Keratinocyte (primary cell): ENCODE measurements around the gene SDC3.

Source experiments
- EZH2 ChIP-seq: IDR thresholded peaks from one replicate; pipeline ENCODE4 v1.6.1; 2012; ENCODE audit warnings: inconsistent platforms, mild to moderate bottlenecking, low read length, moderate library complexity
- TF ChIP-seq, protein P1 (sequence below), 3 experiments: IDR thresholded peaks in 1 of 3; conservative IDR thresholded peaks in 1 of 3; optimal IDR thresholded peaks in 1 of 3; 2 replicates in 2 of 3; 3 replicates in 1 of 3; pipeline versions ENCODE3 to v1.5.1; 2011; ENCODE audit warnings: low read length in 3 of 3, mild to moderate bottlenecking in 3 of 3, moderate library complexity in 2 of 3, control low read depth in 1 of 3, inconsistent platforms in 1 of 3; ENCODE audit not compliant: insufficient read depth in 2 of 3; ENCODE audit errors: extremely low read depth in 1 of 3

DNA sequence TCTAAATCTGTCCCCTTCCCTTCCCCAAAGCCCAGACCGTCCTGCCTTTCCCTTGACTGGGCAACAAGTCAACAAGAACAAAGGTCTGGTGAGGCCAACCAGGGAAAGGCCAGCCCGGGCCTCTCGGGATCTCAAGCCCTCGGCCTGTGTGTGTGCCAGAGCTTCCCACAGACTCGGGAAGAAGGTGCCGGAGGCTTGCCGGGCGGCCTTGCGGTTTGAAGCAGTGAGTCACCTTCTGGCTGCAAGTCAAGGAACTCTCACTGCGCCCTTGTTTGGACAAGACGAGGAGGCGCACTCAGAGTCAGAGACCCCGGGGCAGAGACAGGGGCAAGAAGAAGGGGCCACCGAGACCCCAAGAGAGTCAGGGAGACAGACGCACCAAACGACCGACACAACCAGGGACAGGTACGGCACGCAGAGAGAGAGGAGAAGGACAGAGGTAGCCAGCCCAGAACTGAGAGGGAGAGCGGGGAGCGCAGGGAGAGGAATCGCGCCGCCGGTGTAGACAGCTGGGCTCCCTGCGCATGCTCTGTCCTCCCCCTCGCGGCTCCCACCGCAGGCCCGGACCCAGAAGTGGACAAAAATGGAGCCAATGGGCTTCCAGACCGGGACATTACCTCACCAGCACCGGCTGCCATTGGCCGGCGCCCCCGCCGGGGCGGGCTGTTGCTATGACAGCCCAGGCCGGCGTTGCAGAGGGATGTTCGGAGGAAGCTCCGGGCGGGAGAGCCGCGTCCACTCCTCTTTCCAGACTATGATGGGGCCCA is 84.4 kb downstream of the SDC3 start:
- TF ChIP-seq, protein P1, sequence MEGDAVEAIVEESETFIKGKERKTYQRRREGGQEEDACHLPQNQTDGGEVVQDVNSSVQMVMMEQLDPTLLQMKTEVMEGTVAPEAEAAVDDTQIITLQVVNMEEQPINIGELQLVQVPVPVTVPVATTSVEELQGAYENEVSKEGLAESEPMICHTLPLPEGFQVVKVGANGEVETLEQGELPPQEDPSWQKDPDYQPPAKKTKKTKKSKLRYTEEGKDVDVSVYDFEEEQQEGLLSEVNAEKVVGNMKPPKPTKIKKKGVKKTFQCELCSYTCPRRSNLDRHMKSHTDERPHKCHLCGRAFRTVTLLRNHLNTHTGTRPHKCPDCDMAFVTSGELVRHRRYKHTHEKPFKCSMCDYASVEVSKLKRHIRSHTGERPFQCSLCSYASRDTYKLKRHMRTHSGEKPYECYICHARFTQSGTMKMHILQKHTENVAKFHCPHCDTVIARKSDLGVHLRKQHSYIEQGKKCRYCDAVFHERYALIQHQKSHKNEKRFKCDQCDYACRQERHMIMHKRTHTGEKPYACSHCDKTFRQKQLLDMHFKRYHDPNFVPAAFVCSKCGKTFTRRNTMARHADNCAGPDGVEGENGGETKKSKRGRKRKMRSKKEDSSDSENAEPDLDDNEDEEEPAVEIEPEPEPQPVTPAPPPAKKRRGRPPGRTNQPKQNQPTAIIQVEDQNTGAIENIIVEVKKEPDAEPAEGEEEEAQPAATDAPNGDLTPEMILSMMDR (optimal IDR thresholded peaks at IDR 0.05 in 1 of 3, IDR thresholded peaks at IDR 0.05 in 1 of 3, conservative IDR thresholded peaks at IDR 0.05 in 1 of 3; ENCODE audit: extremely low read depth in 1 of 3, insufficient read depth in 2 of 3, low read length in 3 of 3): no peak
- no peak for TF ChIP-seq EZH2
